Esophagus muscularis mucosa (tissue), 4 donors: ENCODE data around the gene IGFBP4. TPM values are rescaled to one million over a fixed set of nuclear protein-coding genes. Genes with fewer than 3 reads are reported as not detected.

Source experiments
- DNase-seq: peaks from one replicate; pipeline ENCODE4 v3.0.0-alpha.2; 2017; ENCODE audit errors: extremely low spot score
- H3K27ac ChIP-seq, 4 donors: fragments of 200-600 bp; sonication (generic); replicated peaks in 1 of 4; 1 replicate in 3 of 4; 2 replicates in 1 of 4; pipeline ENCODE4 v1.5.1; 2016 to 2019; ENCODE audit warnings: mild to moderate bottlenecking in 1 of 4
- H3K27me3 ChIP-seq, 4 donors: fragments of 200-600 bp; sonication (generic); one replicate each; pipeline versions ENCODE4 v1.5.1 to v1.6.0; 2016 to 2019
- H3K36me3 ChIP-seq, 4 donors: fragments of 200-600 bp; sonication (generic); one replicate each; pipeline ENCODE4 v1.5.1; 2016 to 2019
- H3K4me1 ChIP-seq, 4 donors: fragments of 200-600 bp; sonication (generic); one replicate each; pipeline ENCODE4 v1.5.1; 2016 to 2019
- H3K4me3 ChIP-seq, 4 donors: fragments of 200-600 bp; sonication (generic); 1 replicate in 2 of 4; 2 replicates in 2 of 4; pipeline ENCODE4 v1.5.1; 2016 to 2019; ENCODE audit warnings: mild to moderate bottlenecking in 4 of 4, moderate library complexity in 1 of 4
- H3K9me3 ChIP-seq, 4 donors: fragments of 200-600 bp; sonication (generic); 1 replicate in 3 of 4; 2 replicates in 1 of 4; pipeline ENCODE4 v1.5.1; 2016 to 2019
- EP300 ChIP-seq: sonication (generic); formaldehyde crosslinking; IDR thresholded peaks from one replicate; pipeline ENCODE4 v1.6.1; 2017; ENCODE audit warnings: antibody characterized with exemption
- POLR2A ChIP-seq: fragments of 450-650 bp; IDR thresholded peaks from one replicate; pipeline ENCODE4 v1.6.1; 2017; ENCODE audit warnings: antibody characterized with exemption, moderate library complexity, mild to moderate bottlenecking, low read depth
- POLR2AphosphoS5 ChIP-seq, 2 donors: sonication (generic); formaldehyde crosslinking; IDR thresholded peaks; one replicate each; pipeline ENCODE4 v1.6.1; 2017; ENCODE audit warnings: antibody characterized with exemption in 2 of 2
- WGBS: methylation state at CpG from one replicate; pipeline ENCODE4 v1.1.5; 2018; 5-methylcytosine and 5-hydroxymethylcytosine counted together
- intact Hi-C: fragments of 100-400 bp; cut with DNase I; formaldehyde crosslinking; loops from one replicate; pipeline ENCODE4 v1.15.1; 2023
- total RNA-seq, 4 donors: library from RNA; depleted of rRNA; stranded (reverse); fragments of >200 nt; gene quantifications; one replicate each; pipeline versions ENCODE4 v1.1.0 to v1.2.1, GENCODE V29; 2016
- TF ChIP-seq, protein P1 (sequence below), 3 experiments: fragments of 200-600 bp in 2 of 3; fragments of 450-650 bp in 1 of 3; sonication (generic) in 2 of 3; IDR thresholded peaks; one replicate each; pipeline ENCODE4 v1.5.1; 2017 to 2019; ENCODE audit warnings: antibody characterized with exemption in 3 of 3, mild to moderate bottlenecking in 2 of 3, moderate library complexity in 1 of 3

The IGFBP4 gene
- total RNA-seq, 4 donors from 2014 or later = 258 to 444 (median 268) TPM

DNA sequence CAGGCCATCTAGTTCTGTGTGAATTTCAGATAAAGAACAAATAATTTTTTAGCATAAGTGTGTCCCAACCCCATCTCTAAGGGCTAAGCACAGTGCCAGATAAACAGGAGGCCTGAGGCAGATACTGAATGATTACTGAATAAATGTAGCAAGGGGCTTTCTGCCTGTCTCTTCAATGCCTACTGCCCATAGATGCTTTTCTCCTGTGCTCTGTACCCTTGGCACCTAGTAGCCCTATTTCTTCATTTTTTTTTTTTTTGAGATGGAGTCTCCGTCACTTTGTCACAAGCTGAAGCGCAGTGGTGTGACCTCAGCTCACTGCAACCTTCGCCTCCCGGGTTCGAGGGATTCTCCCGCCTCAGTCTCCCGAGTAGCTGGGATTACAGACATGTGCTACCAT, 25.3 kb downstream of the IGFBP4 start:
- no peak for TF ChIP-seq EP300
- no peak for TF ChIP-seq POLR2A
- TF ChIP-seq, protein P1, sequence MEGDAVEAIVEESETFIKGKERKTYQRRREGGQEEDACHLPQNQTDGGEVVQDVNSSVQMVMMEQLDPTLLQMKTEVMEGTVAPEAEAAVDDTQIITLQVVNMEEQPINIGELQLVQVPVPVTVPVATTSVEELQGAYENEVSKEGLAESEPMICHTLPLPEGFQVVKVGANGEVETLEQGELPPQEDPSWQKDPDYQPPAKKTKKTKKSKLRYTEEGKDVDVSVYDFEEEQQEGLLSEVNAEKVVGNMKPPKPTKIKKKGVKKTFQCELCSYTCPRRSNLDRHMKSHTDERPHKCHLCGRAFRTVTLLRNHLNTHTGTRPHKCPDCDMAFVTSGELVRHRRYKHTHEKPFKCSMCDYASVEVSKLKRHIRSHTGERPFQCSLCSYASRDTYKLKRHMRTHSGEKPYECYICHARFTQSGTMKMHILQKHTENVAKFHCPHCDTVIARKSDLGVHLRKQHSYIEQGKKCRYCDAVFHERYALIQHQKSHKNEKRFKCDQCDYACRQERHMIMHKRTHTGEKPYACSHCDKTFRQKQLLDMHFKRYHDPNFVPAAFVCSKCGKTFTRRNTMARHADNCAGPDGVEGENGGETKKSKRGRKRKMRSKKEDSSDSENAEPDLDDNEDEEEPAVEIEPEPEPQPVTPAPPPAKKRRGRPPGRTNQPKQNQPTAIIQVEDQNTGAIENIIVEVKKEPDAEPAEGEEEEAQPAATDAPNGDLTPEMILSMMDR (IDR thresholded peaks at IDR 0.05) = no peak
- no peak for TF ChIP-seq POLR2AphosphoS5 (IDR thresholded peaks at IDR 0.05)
- intact Hi-C loops = no loop called here
- Histone ChIP-seq H3K27me3 (no peaks in the 10 kb centered on the region), H3K27ac (no peak overlapping the region), H3K9me3 (no peaks in the 10 kb centered on the region), H3K4me1 (peaks cover 0 to 37% (median 32%) of the 10 kb centered on the region in 4 donors), H3K36me3 (no peaks in the 10 kb centered on the region), H3K4me3 (no peak overlapping the region)
- 95% methylated on average over 7 of the region's 7 CpGs for WGBS
- DNase-seq = no peak

DNA sequence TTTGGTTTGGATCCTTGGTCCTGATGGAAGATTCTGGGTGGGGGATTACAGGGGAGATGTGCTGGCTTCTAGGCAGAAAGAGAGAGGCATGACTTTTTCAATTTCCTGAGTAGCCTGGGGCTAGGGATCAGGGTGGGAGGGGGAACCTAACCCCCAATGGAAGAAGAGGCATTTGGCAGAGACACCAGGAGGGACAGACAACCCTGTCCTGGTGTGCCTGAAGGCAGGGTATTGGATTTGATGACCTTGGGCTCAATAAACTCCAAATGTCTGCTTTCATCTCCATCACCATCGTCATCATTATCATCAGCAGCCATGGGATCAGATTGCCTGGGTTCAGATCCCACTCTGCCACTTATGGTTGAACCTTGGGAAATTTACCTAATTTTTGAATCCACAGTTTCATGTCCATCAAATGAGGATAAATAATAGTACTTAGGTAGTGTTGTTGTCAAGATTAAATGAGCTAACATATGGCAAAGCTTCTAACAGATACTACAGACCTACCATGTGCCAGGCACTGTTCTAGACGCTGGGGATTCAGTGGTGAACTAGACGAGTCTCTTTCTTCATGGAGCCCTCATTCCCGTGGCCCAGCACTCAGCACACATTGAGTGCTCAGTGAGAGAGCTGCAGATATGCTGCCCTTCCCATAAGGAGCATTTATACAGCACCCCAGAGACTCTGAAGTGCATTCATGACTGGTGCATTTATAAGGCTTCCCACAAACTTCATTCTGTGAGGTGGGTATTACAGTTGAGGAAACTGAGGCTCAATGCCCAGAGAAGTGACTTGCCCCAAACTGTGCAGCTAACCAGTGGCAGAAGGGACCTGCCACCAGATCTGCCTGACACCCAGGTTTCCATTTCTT, 26.8 kb downstream of the IGFBP4 start:
- intact Hi-C loops = no loop called here

DNA sequence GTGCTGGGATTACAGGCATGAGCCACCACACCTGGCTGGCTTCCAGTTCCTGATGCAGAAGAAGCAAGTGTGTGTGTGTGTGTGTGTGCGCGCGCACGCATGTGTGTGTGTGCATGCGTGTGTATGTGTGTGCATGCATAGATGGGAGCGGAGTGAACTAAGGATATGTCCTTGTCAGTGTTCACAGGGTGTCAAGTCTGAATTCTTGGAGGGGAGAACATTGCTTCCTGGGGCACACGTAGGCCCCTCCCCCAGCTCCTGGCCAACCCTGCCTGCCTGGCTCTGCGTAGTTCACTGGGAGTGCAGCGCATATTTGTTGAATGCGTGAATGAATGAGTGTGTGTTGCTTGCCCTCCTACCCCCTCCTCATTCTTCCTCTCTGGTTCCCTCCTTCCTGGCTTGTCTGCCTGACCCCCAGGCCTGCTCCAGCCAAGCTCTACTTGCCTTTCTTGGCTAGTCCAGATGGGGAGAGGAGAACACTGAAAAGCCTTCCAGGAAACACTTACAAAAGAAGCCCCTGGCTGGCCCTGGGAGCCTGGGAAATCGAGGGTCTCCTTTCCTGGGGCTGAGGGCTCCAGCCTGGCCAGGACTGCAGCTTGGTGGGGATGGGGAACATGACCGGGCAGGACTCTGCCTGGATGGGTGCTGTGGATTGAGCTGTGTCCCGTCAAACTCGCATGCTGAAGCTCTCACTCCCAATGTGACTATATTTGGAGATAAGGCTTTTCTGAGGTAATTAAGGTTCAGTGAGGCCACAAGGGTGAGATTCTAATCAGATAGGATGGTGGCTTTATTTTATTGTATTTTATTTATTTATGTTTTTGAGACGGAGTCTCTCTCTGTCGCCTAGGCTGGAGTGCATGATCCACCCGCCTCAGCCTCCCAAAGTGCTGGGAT, 27.9 kb downstream of the IGFBP4 start:
- DNase-seq = no peak
- Histone ChIP-seq H3K4me3 (no peak overlapping the region), H3K27ac (peak overlapping the region; percentile 75 to 84 (median 77)), H3K36me3 (no peaks in the 10 kb centered on the region), H3K4me1 (peaks cover 6 to 58% (median 49%) of the 10 kb centered on the region in 4 donors), H3K27me3 (no peaks in the 10 kb centered on the region), H3K9me3 (no peaks in the 10 kb centered on the region)
- WGBS = 71% methylated on average over 15 of the region's 17 CpGs
- TF ChIP-seq POLR2AphosphoS5 (IDR thresholded peaks at IDR 0.05) = peak; percentile 69 to 73
- no peak for TF ChIP-seq EP300
- intact Hi-C loops = no loop called here

More for the DNA sequence above, 26.8 kb downstream of the IGFBP4 start:
- WGBS = 96% methylated on average over 4 of the region's 4 CpGs
- H3K9me3 ChIP-seq = no peaks in the 10 kb centered on the region
- H3K27ac ChIP-seq = peak overlapping the region in 1 of 4 donors; percentile 78
- peaks cover 0 to 46% (median 38%) of the 10 kb centered on the region in 4 donors for H3K4me1 ChIP-seq
- H3K27me3 ChIP-seq = no peaks in the 10 kb centered on the region
- no peak overlapping the region for H3K4me3 ChIP-seq
- no peak for DNase-seq
- TF ChIP-seq POLR2A (no peak), EP300 (no peak), POLR2AphosphoS5 (IDR thresholded peaks at IDR 0.05) (no peak)
- TF ChIP-seq, protein P1 (IDR thresholded peaks at IDR 0.05) = no peak
- no peaks in the 10 kb centered on the region for H3K36me3 ChIP-seq

DNA sequence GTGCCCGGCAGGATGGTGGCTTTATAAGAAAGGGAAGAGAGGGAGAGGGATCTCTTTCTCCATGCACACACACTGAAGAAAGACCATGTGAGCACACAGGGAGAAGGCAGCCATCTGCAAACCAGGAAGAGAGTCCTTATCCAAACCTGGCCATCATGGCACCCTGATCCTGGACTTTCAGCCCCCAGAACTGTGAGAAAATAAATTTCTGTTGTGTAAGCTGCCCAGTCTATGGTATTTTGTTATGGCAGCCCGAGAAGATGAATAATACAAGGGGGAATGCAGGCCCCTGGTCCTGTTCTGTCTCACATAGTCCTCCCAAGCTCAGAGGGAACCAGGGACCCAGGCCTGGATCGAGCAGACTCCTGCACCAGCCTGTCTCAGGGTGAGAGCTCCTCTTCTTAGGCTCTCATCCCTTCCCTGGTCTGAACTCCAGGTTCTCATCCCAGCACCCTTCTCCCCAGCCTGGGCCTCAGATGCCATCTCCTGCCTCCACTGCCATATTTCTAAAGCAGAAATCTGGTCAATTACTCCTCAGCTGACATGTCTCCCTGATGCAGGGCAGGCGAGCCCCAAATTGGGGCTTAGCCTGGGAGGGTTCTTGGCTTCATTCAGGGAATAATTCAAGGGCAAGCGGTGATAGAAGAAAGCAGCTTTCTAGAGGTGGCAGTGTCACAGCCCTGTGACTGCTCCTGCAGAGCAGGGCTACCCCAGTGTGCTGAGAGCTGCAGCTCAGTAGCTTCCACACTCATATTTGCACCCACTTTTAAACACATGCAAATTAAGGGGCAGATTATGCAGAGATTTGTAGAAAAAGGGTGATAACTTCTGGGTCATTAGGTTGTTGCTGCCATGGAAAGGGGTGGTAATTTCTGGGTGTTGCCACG, 28.8 kb downstream of the IGFBP4 start:
- Histone ChIP-seq H3K36me3 (no peaks in the 10 kb centered on the region), H3K27me3 (no peaks in the 10 kb centered on the region), H3K4me1 (peaks cover 6 to 65% (median 56%) of the 10 kb centered on the region in 4 donors), H3K4me3 (no peak overlapping the region), H3K27ac (peak overlapping the region; percentile 75 to 84 (median 77)), H3K9me3 (no peaks in the 10 kb centered on the region)
- peak in 1 of 2 donors; percentile 29 for TF ChIP-seq POLR2AphosphoS5 (IDR thresholded peaks at IDR 0.05)
- TF ChIP-seq, protein P1 (IDR thresholded peaks at IDR 0.05) = no peak
- 76% methylated on average over 6 of the region's 6 CpGs for WGBS
- intact Hi-C loops = no loop called here
- no peak for DNase-seq
